ENCODE data around the gene FCN1.

The FCN1 gene

DNA sequence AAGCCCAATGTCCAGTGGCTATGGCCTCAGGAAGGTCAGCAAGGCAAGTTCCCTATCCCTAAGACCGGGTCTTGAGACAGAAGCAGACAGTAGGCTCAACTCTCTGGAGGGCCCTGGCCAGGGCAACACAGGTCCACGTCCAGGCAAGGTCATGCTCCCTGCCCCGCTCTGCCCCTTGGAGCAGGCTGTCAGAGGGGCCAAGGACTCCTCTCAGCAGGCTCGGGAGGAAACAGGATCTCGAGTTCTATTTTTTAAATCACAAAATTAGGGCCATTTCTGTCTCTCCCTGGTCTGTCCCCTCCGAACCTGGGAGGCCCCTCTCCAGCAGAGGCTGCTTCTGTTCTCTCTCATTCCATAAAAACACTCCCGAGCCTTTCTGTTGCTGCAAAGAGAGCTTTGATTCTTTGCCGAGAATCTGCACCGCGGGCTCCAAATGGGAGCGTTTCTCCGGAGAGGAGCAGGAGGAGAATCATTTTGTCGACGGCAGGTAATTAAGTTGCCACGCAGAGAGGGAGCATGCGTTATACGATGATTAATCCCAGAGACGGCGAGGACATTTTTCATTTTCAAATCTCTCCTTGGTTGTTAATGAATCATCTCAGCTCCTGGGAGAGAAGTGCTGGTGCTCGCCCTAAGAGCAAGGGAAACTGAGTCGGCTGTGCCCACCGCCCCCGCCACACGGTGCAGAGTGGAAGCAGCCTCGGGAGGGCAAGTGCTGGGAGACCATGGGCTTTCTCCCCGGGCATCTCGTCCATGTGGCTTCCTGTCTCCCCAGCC is 24.5 kb upstream of the FCN1 start:
- DNase-seq (ENCODE audit: low spot score): no peak
- no peak overlapping the region for H3K4me3 ChIP-seq
- TF ChIP-seq, protein P1, sequence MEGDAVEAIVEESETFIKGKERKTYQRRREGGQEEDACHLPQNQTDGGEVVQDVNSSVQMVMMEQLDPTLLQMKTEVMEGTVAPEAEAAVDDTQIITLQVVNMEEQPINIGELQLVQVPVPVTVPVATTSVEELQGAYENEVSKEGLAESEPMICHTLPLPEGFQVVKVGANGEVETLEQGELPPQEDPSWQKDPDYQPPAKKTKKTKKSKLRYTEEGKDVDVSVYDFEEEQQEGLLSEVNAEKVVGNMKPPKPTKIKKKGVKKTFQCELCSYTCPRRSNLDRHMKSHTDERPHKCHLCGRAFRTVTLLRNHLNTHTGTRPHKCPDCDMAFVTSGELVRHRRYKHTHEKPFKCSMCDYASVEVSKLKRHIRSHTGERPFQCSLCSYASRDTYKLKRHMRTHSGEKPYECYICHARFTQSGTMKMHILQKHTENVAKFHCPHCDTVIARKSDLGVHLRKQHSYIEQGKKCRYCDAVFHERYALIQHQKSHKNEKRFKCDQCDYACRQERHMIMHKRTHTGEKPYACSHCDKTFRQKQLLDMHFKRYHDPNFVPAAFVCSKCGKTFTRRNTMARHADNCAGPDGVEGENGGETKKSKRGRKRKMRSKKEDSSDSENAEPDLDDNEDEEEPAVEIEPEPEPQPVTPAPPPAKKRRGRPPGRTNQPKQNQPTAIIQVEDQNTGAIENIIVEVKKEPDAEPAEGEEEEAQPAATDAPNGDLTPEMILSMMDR (IDR thresholded peaks at IDR 0.05): no peak
- H3K27ac ChIP-seq: no peak overlapping the region

DNA sequence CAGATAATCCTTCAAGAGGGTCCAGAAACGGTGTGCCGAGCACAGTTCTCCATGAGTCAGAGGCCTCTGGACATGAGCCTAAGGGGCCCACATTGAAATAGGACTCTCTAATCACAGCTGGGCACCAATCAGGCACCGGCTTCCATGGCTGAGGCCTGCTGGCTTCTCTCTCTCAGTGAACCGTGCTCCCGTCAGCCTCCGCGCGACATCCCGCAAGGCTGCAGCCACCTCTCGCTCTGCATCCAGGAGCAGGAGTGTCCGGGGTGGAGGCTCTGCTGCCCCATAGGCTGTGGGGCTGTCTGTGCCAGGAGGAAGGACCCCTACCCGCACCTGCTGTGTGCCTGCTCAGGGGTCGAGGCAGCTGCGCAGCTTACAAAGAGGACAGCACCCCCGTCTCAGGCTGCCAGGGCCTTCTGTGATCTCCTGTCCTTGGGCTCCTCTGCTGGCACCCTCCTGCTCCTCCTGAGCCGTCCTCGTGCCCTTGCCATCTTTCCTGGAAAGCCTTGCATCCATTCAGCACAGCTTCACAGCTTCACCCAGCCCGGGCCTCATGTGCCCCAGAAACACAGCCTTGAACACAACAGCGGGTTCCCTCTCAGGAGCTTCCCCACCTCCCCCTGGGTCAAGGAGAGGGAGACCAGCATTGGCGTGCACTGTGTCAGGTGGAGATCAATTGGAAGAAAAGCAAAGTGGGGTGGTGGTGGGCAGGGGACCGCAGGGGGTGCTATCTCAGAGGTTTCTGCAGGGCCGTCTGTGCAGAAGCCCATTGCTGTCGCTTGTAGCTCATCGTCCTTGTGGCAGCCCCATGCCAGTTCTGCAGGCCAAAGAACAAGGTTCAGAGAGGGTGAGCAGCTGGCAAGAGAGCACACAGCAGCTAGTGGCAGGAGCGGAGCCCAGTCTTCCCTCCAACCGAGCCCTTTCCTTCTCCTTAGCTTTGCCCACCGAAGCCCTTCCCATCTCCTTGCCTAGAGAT is 22.8 kb upstream of the FCN1 start:
- TF ChIP-seq, protein P1 (IDR thresholded peaks at IDR 0.05): no peak
- no peak overlapping the region for H3K27ac ChIP-seq
- DNase-seq (ENCODE audit: low spot score): no peak

DNA sequence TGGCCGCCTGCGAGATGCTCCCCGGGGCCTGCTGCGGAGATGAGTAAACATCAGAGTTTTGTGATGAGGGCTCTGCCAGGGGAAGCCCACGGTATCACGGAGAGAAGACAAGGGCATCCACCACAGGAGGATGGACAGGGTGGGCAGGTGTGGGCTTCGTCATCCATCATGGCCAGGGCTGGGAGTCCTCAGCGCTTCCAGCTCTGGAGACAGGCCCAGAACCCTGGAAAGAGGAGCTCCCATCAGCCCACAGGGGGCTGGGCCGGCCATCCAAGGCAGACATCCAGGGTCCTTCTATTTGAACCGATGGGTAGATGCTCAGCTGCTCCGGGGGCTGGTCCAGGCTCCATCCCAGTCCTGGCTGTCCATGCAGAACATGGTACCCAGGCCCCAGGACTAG is 22.1 kb upstream of the FCN1 start:
- TF ChIP-seq, protein P1 (IDR thresholded peaks at IDR 0.05): no peak
- Histone ChIP-seq H3K4me3 (no peak overlapping the region), H3K27ac (no peak overlapping the region)
- no peak for DNase-seq (ENCODE audit: low spot score)

More for the DNA sequence above, 22.8 kb upstream of the FCN1 start:
- H3K4me3 ChIP-seq: no peak overlapping the region

DNA sequence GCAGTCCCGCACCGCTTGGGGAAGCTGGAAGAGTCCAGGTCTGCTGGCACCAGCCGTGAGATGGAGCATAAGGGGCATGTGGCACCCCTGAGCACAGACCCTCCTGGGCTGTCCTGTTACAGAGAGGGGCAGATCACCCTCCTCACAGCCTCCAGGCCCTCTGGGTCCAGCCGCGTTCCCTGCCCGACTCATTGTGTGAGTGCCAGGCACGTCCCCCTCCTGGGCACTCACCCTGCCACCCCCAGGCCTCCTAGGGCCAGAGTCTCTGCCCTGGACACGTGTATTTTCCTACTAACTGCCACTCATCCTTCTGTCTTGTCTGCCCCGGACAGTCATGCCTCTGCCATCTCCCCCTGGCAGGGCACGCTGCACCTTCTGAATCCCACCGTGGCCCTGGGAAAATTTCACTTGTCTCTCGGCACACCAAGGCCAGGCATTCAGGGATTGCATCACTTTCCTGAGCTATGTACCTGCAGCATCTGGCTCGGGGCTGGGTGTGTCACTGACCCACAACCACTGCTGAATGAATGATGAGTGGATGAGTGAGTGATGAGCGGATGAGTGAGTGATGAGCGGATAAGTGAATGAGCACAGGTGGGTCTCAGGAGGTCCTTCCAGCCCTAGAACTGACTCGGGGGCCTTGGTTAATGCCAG is 21.5 kb upstream of the FCN1 start:
- Histone ChIP-seq H3K4me3 (no peak overlapping the region), H3K27ac (no peak overlapping the region)
- TF ChIP-seq, protein P1 (IDR thresholded peaks at IDR 0.05): no peak
- DNase-seq (ENCODE audit: low spot score): no peak

DNA sequence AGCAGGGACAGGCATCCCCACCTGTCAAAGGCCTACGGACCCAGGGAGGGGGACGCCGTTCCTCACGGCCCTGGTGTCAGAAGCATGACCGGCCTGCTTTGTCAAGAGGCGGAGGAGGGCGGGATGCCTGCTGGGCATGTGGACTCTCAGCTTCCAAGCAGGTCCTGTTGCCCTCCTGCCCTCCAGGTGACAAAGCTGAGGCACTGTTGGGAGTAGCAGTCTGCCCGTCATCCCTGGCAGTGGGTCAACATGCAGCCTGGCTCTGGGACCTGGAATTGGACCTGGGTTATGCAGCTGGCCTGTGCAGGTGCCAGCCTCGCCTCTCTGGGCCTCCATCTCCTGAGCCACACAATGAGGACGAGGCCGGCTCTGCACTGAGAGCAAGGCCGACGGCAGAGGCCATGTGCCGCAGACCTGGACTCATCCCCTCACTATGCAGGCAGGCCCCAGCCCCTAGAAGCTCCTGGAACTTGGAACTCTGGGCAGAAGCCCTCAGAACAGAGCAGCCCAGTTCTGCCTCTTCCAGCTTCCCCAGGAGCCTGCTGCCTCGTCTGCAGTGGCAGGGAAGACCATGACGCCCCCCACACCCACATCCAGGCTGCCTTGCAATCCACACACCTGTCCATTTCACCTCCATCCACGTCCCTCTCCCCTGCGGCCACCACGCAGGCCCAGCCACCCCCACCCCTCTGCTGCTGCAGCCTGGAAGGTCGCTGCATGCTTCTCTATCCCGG is 20.8 kb upstream of the FCN1 start:
- TF ChIP-seq, protein P1 (IDR thresholded peaks at IDR 0.05): no peak
- no peak for DNase-seq (ENCODE audit: low spot score)
- Histone ChIP-seq H3K4me3 (no peak overlapping the region), H3K27ac (no peak overlapping the region)

DNA sequence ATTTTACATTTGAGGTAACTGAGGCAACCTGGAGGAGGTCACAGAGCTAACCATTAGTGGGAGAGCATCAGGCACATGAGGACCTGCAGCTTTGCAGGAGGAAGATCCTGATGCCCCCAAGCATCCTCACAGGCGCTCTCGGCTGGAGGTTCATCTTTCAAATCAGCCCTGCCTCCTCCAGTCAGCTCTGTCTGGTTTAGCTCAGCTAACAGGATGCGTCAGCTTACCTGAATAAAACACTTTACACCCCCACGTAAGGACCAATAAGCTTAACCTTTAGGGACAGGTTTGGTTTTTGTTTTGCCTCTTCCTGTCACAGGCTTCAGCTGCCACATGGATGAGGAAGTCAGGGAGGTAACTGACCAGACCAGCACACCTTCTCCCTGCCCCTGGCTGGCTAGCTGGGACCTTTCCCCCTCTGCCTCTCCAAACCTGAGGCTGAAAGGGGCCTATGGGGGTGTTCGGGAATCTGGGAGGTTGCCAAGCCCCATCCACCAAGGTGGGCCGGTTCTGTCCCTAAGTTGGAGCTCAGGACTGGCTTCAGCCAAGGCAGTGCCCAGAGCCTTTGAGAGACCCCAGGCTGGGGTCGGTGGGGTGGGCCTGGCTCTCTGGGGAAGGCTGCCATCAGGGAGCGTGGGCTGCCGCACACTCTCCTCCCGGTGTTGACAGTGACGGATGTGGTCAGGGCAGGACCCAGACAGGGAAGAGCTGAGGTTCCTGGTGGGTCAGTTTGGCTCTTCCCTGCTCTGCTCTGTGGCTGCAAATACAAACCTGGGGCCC is 20.0 kb upstream of the FCN1 start:
- no peak overlapping the region for H3K27ac ChIP-seq

More for the DNA sequence above, 20.0 kb upstream of the FCN1 start:
- H3K4me3 ChIP-seq: no peak overlapping the region
- TF ChIP-seq, protein P1 (IDR thresholded peaks at IDR 0.05): no peak
- no peak for DNase-seq (ENCODE audit: low spot score)
